Upper lobe of right lung (tissue), 1 donor: ENCODE data around the gene P3H3. TPM values are rescaled to one million over a fixed set of nuclear protein-coding genes. Genes with fewer than 3 reads are reported as not detected.

Source experiments
- ATAC-seq: fragments of 200-7000 bp; cut with Tn5 transposase; one replicate; pipeline ENCODE4 v1.9.1; 2020; ENCODE audit warnings: mild to moderate bottlenecking, moderate library complexity
- DNase-seq: peaks from one replicate; pipeline ENCODE4 v3.0.0-alpha.2; 2020
- H3K27ac ChIP-seq: fragments of 200-600 bp; one replicate; pipeline ENCODE4 v1.8.0; 2022
- H3K27me3 ChIP-seq: fragments of 200-600 bp; one replicate; pipeline ENCODE4 v1.8.0; 2022; ENCODE audit warnings: mild to moderate bottlenecking
- H3K36me3 ChIP-seq: fragments of 200-600 bp; one replicate; pipeline ENCODE4 v1.8.0; 2022
- H3K4me1 ChIP-seq: fragments of 200-600 bp; one replicate; pipeline ENCODE4 v1.8.0; 2022
- H3K4me3 ChIP-seq: fragments of 200-600 bp; one replicate; pipeline ENCODE4 v1.8.0; 2022; ENCODE audit warnings: mild to moderate bottlenecking
- H3K9me3 ChIP-seq: fragments of 200-600 bp; one replicate; pipeline ENCODE4 v1.8.0; 2022
- intact Hi-C: fragments of 100-400 bp; cut with DNase I; formaldehyde crosslinking; loops from one replicate; pipeline ENCODE4 v1.11.0; 2022
- total RNA-seq: library from RNA; stranded (reverse); fragmentation: NEBNext Ultra II Directional; extraction: Animal tissue kit (Norgen Biotek cat#: 25700); gene quantifications from one replicate; pipeline ENCODE4 v1.2.1, GENCODE V29; 2021
- TF ChIP-seq, protein P1 (sequence below): fragments of 200-600 bp; IDR thresholded peaks from one replicate; pipeline ENCODE4 v1.8.0; 2022; ENCODE audit warnings: antibody characterized with exemption
- donor health status: DM: no; HTN: yes; CAD: no; lungs with severe emphysema.

The P3H3 gene
- total RNA-seq, 1 donor from 2014 or later = 9.7 TPM

DNA sequence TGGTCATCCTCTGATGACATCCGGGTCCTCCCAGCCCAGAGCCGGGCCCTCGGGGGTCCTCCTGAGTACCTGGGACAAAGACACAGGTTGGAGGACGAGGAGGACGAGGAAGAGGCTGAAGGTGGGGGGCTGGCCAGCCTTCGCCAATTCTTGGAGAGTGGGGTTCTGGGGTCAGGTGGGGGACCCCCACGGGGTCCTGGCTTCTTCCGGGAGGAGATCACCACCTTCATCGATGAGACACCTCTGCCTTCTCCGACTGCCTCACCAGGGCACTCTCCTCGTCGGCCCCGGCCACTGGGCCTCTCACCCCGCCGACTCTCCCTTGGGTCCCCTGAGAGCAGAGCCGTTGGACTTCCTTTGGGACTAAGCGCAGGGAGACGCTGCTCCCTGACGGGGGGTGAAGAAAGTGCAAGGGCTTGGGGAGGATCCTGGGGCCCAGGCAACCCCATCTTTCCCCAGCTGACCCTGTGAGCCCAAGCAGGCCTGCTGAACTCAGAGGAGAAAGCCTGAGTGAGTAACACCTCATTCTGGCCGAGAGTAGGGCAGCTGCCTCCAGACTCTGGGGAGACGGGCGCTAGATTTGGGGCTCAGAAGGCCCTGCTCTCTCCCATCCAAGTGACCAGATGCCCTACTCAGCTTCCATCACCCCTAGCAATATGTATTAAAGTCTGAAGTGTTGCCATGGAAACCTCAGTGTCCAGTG lies 1.3 kb upstream of the P3H3 start:
- H3K9me3 ChIP-seq = no peaks in the 10 kb centered on the region
- no peak for ATAC-seq
- no peak overlapping the region for H3K27ac ChIP-seq
- intact Hi-C loops = loop anchor here (10.0 kb wide), 1 partner anchor 92 kb away; no protein-coding TSS in a partner anchor
- H3K36me3 ChIP-seq = no peaks in the 10 kb centered on the region
- H3K27me3 ChIP-seq = no peaks in the 10 kb centered on the region
- peaks cover 5% of the 10 kb centered on the region for H3K4me1 ChIP-seq
- TF ChIP-seq, protein P1, sequence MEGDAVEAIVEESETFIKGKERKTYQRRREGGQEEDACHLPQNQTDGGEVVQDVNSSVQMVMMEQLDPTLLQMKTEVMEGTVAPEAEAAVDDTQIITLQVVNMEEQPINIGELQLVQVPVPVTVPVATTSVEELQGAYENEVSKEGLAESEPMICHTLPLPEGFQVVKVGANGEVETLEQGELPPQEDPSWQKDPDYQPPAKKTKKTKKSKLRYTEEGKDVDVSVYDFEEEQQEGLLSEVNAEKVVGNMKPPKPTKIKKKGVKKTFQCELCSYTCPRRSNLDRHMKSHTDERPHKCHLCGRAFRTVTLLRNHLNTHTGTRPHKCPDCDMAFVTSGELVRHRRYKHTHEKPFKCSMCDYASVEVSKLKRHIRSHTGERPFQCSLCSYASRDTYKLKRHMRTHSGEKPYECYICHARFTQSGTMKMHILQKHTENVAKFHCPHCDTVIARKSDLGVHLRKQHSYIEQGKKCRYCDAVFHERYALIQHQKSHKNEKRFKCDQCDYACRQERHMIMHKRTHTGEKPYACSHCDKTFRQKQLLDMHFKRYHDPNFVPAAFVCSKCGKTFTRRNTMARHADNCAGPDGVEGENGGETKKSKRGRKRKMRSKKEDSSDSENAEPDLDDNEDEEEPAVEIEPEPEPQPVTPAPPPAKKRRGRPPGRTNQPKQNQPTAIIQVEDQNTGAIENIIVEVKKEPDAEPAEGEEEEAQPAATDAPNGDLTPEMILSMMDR = no peak
- no peak overlapping the region for H3K4me3 ChIP-seq
- DNase-seq = no peak

DNA sequence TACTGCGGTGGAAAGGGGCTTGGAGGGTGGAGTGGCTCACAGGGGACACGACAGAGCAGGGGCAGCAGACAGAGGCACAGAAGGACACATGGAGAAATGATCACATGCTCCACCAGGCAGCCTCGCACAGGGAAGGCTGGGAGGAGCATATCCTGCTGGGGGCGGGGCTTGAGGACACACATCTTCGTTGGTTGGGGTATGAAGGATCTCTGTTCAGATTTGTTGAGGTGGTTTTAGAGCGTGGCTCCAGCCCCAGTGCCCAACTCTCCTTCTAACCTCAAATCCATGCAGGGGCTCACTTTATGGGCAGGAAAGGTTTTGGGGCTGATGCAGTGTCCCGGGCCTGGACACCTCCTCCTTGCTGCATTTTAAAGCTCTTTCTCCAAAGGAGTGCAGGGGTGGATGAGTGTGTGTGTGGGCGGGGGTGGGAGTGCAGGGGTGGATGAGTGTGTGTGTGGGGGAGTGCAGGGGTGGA lies 733 bp upstream of the P3H3 start:
- Histone ChIP-seq H3K4me3 (no peak overlapping the region), H3K36me3 (no peaks in the 10 kb centered on the region), H3K27ac (no peak overlapping the region), H3K9me3 (no peaks in the 10 kb centered on the region), H3K27me3 (no peaks in the 10 kb centered on the region), H3K4me1 (peaks cover 5% of the 10 kb centered on the region)
- TF ChIP-seq, protein P1 = no peak
- ATAC-seq (peak; percentile 50), DNase-seq (peak; percentile 83)
- intact Hi-C loops = loop anchor here (10.0 kb wide), 1 partner anchor 93 kb away; no protein-coding TSS in a partner anchor

DNA sequence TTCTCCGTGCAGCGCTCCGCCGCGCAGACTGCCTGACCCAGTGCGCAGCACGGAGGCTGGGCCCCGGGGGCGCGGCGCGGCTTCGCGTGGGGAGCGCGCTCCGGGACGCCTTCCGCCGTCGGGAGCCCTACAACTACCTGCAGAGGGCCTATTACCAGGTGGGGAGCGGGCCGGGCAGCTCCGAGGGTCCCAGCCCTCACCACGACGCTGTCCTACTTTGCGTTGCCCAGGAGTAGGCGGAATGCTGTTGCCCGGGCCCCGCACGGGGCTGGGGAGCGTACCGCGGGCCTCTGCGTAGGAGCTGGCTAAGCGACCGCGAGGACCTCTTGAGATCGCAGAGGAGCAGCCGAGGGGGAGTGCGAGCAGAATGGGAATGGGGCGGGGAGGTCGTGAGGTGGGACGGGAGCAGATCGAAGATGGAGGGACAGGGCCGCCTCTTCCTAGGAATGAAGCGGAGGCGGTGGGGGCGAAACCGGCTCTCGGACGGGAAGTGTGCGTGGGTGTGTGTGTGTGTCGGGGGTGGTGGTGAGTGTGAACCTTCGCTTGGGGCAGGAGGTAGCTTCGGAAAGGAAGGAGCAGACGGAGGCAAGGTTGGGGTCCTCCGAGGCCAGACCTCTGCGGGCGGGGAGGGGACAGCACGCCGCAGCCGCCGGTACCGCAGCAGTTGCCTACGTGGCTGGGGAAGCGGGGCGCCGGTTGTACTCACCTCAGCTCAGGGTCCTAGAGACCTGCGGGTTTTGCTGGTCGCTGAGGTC lies 751 bp downstream of the P3H3 start:
- TF ChIP-seq, protein P1 = no peak
- Histone ChIP-seq H3K27me3 (no peaks in the 10 kb centered on the region), H3K4me1 (peaks cover 5% of the 10 kb centered on the region), H3K27ac (peak overlapping the region; percentile 44), H3K9me3 (no peaks in the 10 kb centered on the region), H3K36me3 (no peaks in the 10 kb centered on the region), H3K4me3 (peak overlapping the region; percentile 62)
- ATAC-seq (peak; percentile 21), DNase-seq (no peak)
- intact Hi-C loops = loop anchor here (10.0 kb wide), 1 partner anchor 94 kb away; no protein-coding TSS in a partner anchor

DNA sequence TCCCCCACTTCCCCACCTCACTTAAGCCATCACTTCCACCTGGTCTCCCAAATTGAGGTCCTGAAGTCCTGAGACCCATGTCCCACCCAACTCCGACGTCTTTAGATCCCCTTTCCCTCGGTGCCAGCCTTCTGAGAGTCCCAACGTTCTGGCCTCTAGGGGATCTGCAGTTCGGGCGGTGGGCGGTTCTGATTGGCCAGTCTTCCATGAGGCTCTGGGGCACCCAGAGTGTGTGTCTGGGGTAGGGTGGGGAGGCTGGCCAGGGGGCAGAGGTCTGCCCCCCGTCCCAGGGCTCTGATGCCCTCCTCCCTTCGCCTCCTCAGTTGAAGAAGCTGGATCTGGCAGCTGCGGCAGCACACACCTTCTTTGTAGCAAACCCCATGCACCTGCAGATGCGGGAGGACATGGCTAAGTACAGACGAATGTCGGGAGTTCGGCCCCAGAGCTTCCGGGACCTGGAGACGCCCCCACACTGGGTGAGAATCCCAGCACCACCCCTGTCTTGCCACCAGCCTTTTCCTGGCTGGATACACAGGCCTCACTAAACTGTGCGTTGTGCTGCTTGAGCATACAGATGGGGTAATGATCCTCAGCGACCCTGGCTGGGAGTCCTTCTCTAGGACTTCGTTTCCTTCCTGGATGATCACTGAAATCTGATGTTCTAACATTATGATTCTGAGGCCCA lies 1.5 kb downstream of the P3H3 start:
- Histone ChIP-seq H3K4me1 (peaks cover 5% of the 10 kb centered on the region), H3K27me3 (no peaks in the 10 kb centered on the region), H3K4me3 (peak overlapping the region; percentile 62), H3K36me3 (no peaks in the 10 kb centered on the region), H3K9me3 (no peaks in the 10 kb centered on the region), H3K27ac (peak overlapping the region; percentile 44)
- no peak for DNase-seq
- intact Hi-C loops = loop anchor here (10.0 kb wide), 1 partner anchor 95 kb away; no protein-coding TSS in a partner anchor
- ATAC-seq = no peak
- TF ChIP-seq, protein P1 = no peak

DNA sequence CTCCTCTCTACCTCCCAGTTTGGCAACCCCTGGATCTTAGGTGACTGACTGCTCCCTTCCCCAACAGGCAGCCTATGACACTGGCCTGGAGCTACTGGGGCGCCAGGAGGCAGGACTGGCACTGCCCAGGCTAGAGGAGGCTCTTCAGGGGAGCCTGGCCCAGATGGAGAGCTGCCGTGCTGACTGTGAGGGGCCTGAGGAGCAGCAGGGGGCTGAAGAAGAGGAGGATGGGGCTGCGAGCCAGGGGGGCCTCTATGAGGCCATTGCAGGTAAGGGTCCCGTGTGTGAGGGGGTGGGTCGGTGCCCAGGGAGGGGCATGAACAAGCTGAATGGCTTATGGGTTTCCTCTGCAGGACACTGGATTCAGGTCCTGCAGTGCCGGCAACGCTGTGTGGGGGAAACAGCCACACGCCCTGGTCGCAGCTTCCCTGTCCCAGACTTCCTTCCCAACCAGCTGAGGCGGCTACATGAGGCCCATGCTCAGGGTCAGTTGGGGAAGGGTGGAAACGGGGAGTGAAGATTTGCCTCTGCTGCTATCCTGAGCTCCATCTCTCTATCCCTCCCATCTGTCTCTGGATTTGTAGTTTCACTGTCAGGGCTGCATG lies 2.2 kb downstream of the P3H3 start:
- no peak overlapping the region for H3K4me3 ChIP-seq
- H3K4me1 ChIP-seq = peaks cover 5% of the 10 kb centered on the region
- no peak for ATAC-seq
- TF ChIP-seq, protein P1 = no peak
- no peak overlapping the region for H3K27ac ChIP-seq
- DNase-seq = no peak
- H3K9me3 ChIP-seq = no peaks in the 10 kb centered on the region
- intact Hi-C loops = no loop called here
- no peaks in the 10 kb centered on the region for H3K36me3 ChIP-seq
- H3K27me3 ChIP-seq = no peaks in the 10 kb centered on the region
